ENCODE measurements around the gene MYH15.
A peak's percentile ranks its signal among the peaks of the same experiment; 100 is the strongest.

MYH15 gene

DNA sequence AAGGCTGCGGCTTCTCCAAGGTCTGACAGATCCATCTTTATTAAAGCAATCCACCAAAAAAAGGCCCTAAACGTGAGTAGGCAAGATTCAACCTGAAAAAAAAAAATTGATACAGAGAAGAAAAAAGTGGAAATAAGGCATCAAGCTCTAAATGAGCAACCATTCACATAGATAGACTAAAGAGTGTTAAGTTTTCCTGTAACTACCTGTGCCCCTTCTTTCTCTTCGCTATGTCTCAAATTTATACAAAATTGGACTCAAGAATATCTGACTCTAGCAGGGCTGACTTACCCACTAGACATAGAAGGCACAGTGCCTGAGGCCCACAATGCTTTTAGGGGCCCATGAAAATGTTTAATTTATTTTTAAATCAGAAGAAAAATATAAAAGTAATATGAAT, at the start of gene MYH15:
MYH15 (minus strand) TSS at position 101 of the 400 bp plus-strand sequence; CDS start at position 35, 66 bp downstream.
- no peak for DNase-seq

DNA sequence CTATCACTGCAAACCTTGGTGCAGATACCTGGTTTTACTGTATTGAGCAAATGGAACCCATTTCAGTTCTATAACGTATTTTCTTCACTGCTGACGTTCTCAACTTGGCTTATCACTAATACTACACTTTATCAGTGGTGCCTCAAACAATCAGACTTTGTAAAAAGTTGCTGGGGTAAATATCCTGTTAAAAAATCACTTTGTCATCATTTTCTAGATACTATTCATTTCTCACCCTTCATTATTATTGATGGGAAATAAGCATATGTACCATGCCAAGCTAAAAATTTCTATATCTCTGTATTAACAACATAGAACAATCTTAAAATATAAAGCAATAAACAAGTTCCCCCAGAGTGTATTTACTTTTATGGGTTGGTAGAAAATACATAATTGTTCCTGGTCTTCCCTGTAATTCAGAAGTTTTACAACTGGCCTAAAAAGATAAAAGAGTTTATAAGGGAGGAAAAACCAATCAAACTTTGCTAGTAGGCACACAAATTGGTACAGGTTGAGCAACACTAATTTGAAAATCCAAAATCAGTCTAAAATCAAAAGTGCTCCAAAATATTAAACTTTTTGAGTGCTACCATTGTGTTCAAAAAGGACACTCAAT, 45.7 kb upstream of the MYH15 start:
- DNase-seq = no peak

DNA sequence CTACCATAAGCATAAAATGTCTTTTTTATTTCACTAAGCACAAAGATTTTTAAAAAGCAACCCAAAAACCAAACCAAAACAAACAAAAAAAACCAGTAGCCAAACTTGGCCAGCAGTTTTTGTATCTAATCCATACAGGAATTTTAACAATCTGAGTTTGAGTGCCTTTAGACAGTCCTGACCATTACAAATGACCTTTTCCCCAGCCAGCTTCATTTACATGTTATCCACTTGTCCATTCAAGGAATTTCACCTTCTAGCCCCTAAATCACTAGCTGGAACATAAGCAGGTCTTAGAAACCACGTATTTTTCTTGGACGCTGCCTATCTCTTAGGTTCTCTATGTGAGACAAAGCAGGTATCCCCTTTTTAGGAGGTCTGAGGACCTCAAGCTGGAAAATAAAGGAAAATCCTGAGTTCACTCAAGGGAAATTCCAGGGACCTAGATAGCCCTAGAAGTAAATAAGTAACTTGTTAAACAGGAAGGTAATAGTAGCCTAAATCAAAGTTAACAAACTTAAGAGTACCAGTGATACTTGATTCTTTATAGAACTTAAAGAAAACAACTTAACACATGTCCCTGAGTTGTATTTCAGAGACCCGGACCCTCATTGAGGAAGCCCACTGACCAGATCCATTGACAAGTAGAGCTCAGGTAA, 44.6 kb upstream of the MYH15 start:
- DNase-seq = no peak

DNA sequence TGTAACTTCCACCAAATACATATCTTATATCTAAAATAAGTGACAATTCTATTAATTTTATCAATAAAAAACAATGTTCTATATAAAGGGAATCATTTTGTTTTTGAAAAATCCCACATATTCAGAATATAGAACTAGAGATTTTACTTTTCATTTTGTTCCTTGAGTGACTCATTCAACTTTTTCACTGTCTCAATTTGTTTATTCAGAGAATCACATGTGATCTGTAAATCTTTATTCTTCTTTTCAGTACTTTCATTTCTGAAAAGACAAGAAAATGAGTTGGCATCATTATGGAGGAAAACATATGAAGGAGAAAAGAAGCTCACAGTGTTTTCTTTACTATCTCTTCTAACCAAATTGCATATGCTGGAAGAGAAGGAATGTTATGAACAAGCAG, 43.8 kb upstream of the MYH15 start:
- no peak for DNase-seq

DNA sequence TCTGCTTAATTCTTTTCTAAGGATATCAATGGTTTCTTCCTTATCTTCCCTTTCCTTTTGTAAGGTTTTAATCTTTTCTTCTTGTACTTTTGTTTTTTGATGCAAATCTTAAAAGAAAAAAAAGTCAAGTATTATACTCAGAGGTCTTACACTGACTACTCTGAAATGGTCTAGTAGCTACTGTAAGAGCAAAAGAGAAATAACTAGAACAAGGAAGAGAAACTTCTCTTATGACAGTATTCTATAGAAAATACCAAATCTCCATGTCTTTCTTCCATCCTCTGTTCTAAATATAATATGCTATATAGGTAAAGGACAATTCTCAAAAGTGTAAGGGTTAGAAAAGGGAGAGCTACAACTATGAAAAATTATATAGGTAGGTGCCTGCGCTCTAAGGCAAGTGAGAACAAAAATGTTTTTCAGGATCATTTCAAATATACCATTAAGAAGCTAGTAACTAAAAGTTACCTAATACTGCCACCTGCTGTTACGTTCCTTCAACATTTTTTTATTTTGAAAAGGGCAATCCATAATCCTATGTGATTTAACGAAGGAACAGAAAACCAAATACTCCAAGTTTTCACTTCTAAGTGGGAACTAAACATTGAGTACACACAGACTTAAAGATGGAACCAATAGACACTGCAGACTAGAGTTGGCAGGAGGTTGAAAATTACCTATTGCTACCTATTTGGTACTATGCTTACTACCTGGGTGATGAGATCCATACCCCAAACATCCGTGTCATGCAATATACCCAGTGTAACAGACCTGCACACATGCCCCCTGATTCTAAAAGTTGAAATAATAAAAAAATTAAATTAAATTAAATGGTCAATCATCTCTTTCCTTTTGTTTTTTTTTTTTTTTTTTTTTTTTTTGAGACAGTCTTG, 42.1 kb upstream of the MYH15 start:
- no peak for DNase-seq

DNA sequence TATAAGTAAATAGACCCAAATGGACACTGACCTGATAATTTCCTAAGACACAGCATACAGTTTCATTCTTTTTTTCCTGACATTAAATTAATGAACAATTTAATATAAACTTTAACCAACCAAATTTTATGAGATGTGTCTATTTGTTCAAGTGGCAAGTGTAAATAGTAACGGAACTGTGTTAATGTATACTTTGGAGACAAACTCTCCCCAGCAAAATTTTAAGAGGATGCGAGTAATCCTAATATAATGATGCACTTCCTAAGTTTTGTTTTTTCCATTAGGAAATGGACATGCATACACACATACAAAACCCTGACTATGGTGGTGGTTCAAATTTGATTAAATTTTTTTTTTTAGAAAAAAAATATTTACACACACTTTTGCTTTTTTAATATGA, 38.5 kb upstream of the MYH15 start:
- no peak for DNase-seq

DNA sequence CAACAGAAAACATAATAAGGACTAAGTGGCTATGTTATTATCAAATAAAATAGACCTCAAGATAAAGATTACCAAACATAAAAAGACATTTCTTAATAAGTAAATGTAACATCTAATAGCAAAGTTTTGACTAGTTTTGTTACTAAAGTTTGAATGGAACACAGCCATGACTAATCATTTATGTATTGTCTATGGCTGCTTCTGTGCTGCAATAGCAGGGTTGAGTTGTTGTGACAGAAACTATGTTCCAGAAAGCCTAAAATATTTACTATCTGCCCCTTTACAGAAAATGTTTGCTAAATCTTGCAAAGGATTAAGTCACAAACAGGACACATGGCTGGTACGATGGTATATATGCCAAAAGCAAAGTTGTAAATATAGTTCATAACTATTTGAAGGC, 37.9 kb upstream of the MYH15 start:
- no peak for DNase-seq

DNA sequence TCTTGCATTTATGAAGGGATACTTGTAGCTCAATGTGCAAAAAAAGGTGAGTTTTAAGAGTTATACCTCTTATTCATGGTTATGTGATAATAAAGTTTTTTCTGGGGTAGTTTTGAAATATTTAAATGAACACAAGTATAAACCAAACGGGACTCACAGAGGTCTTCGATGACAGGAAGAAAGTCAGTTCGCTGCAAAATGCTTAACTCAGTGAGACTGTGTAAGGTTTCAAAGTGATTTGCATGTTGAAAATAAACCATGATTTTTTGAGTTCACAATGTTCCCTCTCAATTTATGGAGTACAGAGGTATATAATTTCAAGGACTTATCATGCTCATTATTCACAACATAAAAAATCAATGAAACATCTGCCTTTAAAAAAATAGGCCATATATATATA, 36.3 kb upstream of the MYH15 start:
- DNase-seq = no peak

DNA sequence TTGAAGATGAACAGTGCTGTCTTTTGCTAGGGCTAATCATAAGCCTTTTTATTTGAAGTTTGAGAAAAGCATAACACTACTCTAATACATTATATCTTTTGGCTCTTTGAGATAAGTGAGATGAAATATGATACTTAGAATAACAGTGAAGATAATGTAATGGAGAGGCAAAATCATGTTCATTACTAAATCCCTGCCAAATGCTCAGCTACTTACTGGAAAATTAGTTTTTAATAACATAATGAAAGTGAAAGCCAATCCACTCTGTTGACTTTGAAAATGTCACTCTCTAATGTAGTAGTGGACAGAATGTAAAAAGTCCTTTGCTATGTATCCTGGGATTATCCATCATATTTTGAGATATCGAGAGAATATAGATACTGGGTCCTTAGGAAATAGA, 35.9 kb upstream of the MYH15 start:
- no peak for DNase-seq

DNA sequence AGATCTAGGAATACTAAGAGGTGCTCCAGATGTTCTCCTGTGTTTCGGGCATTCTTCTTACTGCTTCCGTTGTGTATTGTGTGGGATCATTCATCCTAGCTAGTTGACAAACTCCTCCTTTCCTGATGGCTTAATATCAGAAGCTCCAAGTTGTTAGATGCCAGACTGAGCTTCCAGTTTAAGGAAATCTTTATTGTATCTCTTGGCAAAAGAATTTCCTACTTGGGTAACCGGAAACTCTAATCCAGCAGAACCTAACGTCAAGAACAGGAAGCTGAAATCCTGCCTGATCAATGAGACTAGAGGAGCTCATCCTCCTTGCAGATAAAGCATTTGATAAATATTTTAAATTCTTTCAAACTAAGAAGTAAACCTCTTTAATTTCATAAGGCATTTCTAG, 27.7 kb upstream of the MYH15 start:
- peak; percentile 32 for DNase-seq

DNA sequence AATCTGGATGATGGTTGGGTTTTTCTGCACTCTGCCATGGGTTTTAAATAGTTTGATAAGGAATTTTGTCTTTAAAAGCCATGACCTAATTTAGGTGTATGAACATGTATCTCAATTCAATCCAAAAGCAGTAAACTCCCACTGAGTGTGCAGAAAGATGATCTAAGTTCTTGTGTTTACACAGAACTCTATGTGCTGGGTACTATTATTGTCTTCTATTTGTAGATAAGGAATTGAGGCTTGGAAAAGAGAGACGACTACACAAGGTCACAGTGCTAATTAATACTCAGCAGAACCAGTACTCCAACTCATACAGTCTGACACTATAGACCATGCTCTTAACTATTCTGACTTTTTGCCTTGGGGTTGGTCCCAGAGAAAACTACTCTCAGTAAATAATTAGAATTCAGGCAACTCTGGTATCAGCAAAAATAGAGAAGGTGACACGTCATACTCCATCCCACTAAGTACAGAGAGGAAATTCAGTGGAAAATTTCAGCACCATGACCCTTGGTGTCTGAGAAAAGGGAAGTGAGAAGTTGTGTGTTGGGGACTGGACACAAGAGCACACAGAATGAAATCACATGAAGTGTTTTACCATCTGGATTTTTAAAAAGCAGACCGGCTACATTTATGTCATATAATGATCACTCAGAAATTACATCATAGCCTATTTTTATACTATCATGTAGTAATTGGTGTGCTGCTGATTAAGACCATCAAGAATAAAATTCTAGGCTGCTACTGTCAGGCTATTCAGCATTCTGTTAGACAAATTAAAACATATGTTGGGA, 18.3 kb upstream of the MYH15 start:
- DNase-seq = peak; percentile 37

DNA sequence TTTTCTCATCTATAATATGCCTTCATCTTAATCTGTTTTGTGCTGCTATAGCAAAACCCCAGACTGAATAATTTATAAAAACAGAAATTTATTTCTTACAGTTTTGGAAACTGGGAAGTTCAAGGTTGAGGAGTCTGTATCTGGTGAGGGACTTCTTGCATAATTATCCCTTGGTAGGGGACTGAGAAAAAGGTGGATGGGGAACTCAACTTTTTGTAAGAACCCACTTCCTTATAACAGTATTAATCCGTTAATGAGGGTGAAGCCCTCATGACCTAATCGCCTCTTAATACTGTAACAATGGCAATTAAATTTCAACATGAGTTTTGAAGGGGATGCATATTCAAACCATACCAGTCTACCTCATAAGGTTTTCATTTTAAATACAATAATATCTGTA, 17.4 kb upstream of the MYH15 start:
- DNase-seq = no peak

DNA sequence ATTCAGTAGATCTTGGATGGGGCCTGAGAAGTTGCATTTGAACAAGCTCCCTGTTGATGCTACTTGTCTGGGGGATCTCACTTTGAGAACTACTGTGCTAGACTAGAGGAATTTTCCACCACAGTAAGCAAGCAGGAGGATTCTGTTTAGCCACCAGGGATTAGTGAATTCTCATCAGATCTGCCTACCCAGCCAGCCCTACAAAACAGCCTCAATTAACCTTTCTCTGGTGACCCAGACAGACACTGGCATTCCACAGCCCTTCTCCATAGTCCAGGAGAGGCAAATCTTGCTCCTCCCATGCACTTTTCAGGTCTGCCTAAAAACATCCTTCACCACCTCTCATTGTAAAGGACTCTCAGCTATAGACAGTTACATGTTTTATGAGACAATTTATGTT, 16.7 kb upstream of the MYH15 start:
- no peak for DNase-seq

DNA sequence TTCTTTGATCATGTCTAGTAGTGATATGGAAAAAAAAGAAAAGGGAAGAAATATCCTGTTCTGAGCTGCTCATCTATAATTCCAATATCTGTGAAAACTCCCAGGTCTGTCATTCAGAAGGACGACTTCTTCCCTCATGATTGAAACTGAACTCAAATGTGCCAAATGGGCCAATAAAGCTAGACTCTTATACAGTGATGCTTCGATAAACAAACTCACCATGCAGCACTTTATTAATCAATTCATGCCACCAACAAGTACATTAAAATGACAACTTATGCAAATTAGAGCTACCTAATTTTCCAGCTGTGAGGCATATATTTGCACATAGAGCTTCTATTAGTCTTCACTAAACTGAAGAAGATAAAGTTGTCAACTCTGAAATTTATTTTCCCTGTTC, 15.6 kb upstream of the MYH15 start:
- DNase-seq = no peak

DNA sequence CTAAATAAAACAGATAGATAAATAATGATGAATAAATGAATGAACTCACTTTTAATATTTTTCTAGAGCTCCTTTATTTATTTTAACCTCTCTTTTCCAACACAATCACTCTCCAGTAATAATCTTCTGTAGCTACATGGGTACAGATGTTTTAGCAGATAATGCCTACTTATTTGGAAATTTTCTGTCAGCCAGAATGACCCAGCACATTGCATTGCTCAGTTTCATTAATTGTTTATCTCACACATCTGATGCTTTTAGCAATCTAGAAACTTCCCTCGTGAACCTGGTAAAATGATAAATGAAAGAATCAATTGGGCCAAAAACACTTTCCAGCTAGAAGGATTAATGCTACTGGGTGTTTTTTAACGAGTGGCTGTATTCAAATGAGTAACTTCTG, 14.9 kb upstream of the MYH15 start:
- no peak for DNase-seq

DNA sequence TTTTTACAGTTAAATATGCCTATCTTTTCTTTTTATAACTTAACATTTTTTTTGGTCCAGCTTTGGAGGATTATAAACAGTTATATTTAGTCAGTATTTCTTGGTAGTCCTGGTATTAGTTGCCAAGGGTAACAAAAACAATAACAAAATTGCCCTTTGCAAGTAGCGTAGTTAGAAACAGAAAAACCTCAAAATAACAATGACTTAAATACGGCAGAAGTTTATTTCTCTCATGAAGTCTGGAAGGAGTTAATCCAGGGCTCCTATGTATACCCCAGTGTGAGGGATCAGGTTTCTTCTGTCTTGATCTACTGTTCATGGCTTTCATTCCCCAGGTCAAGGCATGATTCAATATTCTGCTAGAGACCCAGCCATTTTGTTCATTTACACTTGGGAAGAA, 14.1 kb upstream of the MYH15 start:
- no peak for DNase-seq

DNA sequence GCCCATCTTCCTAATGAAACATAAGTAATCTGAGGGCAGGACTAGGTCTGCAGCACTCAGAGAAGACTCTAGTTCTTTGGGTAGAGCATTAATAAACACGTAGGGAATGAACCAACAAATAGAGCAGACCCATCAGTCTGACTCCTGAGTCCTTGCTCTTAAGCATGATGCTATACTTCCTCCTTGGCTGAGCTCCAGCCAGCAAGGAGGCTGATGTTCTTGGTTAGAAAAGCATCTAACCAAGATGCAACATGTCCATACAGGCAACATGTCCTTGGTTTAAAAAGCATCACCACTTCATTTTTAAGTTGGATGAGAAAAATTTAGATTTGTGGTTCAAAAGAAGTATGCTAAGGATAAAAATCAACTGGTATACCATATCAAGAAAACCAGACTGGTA, 8.5 kb upstream of the MYH15 start:
- no peak for DNase-seq

DNA sequence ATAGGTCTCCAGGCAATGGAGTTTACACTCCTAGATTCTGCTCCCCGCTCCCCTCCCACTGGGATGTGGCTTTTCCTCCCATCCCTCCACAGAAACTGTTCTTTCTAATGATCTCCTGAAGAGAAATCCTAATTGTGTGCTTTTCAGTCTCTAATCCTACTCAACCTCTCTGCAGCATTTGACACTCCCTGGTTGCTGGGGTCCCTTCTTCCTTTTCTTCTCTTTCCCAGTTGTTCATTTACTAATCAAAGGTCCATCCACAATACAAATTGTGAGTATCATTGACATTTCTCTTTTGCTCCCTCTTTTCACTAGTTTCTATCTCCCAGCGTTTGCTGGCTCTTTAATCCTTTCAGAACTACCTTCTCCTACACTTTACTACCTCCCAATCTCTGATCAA, 6.5 kb upstream of the MYH15 start:
- no peak for DNase-seq

DNA sequence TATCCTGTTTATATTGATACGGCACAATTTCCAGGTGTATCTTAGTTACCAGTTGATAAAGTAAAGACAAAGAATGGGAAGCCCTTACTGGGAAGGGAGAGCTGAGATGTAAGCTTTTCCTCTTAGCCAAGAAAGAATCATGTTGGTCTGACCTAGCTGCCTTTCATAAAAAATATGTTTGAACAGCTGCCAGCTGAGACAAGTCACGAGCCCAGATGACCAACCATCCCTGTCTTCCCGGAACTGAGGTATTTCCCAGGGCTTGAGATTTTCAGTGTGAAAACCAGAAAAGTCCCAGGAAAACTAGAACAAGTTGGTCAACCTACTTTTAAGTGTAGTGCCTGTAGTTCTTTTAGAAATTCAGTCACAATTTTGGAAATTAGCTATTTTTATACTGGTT, 3.6 kb upstream of the MYH15 start:
- no peak for DNase-seq

DNA sequence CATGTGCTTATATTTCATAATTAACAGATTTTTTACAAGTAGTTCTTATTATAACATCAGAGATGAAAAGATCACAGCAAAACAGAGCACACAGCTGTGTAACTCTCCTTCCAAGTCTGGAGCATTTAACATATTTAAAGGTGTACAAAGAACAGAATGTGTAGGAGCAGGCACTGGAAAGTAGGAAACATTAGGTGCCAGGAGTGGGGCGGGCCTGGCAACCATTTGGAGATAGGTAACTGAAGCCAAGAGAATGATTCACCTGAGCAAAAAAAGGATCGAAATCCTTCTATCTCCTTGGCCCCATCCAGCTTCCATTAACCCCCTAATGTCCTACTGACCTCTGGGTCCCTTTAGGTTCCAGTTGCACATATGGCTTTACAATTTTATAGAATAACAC, 2.3 kb upstream of the MYH15 start:
- no peak for DNase-seq

DNA sequence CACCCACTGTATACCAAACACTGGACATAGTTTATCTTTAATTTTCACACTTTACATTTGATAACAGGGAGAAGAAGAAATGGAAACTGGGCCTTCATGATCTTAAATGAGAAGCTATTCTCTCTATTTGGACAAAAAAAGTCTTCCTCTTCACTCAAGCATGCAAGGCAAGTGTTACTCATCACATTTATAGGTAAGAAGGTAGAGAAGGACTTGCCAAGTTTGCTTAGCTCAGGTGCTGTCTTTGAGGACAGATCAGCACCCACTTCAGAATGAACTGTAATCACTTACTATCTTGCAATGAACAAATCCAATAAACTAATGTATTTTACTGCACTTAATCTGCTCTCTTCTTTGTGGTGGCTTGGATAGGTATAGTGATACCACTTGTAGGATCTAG, 1.1 kb upstream of the MYH15 start:
- no peak for DNase-seq

DNA sequence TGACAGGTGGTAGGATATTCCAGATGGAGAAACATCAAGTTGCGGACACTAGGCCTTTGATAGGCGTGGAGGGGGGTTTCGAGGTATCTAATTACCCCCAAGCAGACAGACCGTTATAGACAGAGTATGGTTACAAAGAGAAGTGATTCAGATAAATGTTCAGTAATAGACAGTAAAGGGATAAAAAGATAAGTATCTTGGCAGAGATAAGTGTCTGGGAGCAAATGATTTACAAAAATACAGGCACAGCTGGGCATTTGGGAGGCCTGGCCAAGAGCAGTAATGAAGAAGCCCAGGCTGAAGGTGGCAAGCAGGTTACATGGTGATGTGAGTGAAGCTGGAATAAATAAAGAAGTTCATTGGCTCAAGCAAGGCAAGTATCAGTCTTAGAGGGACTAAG, 659 bp upstream of the MYH15 start:
- DNase-seq = no peak

DNA sequence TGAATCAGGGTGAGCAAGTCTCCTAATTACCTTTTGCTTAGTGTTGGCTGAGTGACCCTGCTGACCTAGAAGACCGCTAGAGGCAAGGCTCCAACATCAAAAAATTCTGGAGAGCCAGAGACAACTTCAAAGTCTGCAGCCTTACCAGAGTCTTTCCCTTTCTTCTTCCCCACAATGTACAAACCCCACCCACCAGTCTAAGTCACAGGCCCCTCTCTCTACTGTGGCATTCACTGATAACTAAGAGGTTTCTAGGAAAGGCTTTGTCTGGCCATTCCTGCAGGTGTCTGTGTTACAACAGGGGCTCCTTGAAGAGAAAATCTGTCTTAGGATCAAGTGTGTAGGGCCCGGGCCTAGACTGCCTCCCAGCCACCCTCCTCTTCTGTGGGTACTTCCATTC, 525 bp downstream of the MYH15 start:
- DNase-seq = no peak
